HG03457 (cell line): ENCODE results near the gene GRHL3.
"Not testable (repeated sequence)": the region's sequence is repeated elsewhere in the genome, so short reads cannot be mapped to it uniquely, and the experiment has no call there.

ENCODE experiments used
- ATAC-seq: cut with Tn5 transposase; IDR thresholded peaks from one replicate; pipeline ENCODE4 v1.9.1; 2021; ENCODE audit warnings: moderate number of reproducible peaks; ENCODE audit not compliant: unreplicated experiment

Gene GRHL3

GRCh38 chr1:24319312-24319863, at the start of gene GRHL3:
Gene GRHL3 (plus strand): TSS chr1:24319357. CDS start chr1:24319552, 195 bp downstream.
- ATAC-seq: no peak

DNA sequence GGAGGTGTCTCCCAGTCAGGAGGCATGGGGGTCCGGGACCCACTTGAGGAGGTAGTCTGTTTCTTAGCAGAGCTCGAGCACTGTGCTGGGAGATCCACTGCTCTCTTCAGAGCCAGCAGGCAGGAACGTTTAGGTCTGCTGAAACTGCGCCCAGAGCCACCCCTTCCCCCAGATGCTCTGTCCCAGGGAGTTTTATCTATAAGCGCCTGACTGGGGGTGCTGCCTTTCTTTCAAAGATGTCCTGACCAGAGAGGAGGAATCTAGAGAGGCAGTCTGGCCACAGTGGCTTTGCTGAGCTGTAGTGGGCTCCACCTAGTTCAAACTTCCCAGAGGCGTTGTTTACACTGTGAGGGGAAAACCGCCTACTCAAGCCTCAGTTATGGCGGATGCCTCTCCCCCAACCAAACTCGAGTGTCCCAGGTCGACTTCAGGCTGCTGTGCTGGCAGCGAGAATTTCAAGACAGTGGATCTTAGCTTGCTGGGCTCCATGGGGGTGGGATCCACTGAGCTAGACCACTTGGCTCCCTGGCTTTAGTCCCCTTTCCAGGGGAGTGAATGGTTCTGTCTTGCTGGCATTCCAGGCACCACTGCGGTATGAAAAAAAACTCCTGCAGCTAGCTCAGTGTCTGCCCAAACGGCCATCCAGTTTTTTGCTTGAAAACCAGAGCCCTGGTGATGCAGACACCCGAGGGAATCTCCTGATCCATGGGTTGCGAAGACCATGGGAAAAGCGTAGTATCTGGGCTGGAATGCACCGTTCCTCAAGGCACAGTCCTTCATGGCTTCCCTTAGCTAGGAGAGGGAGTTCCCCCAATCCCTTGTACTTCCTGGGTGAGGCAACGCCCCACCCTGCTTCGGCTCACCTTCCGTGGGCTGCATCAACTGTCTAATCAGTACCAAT, 44.7 kb upstream of the GRHL3 start:
- ATAC-seq: not testable (repeated sequence)

DNA sequence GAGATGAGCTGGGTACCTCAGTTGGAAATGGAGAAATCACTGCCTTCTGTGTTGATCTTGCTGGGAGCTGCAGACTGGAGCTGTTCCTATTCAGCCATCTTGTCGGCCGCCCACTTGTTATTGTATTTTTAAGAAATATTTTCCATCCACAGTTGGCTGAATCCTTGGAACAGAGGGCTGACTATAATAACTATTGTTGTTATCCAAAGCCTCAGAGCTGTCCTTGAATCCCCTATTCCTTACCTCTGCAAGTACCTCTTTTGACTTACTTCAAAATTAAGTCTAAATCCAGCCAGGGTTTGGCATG, 44.1 kb upstream of the GRHL3 start:
- no peak for ATAC-seq

DNA sequence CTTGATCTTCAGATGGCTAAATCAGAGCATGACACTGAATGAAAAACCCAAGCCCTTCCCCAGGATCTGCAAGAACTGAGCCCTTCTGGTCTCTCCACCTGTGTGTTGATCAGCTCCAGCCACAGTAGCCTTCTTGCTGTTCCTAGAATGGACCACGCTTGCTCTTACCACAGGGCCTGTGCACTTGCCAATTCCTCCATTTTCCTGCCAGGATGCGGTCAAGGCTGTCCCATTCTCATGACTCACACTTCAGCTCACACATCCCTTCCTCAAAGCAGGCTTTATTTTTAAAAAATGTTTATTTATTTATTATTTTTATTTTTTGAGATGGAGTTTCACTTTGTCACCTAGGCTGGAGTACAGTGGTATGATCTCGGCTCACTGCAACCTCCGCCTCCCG, 43.6 kb upstream of the GRHL3 start:
- ATAC-seq: no peak

DNA sequence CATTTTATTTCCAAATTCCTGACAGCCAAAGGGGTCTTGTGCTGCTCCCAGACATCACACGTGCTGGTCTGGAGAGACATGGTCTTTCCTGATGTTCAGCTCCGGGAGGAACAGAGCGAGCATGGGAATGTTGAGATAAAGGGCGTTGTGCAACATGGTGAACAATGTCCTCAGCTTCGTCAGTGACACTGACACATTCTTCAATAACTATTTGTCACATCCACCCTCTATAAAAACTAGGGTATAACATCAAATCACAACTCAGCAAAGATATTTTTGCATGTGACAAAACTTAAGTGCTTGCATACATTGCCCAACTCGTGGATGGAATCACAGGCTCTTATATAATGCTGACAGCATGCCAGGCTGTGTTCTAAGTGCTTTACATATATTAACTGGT, 42.4 kb upstream of the GRHL3 start:
- ATAC-seq: no peak

GRCh38 chr1:24277420-24278169, 41.6 kb upstream of the GRHL3 start:
- no peak for ATAC-seq

GRCh38 chr1:24278726-24279125, 40.4 kb upstream of the GRHL3 start:
- no peak for ATAC-seq

- ATAC-seq: no peak
These were observed 39.4 kb upstream of the GRHL3 start for GRCh38 chr1:24279590-24280232.

DNA sequence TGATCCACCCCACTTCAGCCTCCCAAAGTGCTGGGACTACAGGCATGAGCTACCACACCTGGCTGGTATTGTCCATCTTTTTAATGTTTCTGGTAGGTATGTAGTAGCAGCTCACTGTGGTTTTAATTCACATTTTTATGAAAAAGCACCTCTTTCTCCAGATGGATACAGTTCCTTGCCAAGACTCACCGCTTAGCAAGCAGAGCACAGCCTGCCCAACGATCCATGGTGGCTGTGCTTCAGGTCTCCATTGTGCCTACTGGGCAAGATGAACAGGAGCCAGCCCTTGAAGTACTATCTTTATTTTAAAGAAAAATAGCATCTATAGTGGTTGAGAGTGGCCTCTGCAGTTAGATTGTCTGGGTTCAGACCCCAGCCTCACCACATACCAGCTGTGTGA, 37.6 kb upstream of the GRHL3 start:
- ATAC-seq: no peak

GRCh38 chr1:24282491-24282890, 36.7 kb upstream of the GRHL3 start:
- ATAC-seq: no peak

DNA sequence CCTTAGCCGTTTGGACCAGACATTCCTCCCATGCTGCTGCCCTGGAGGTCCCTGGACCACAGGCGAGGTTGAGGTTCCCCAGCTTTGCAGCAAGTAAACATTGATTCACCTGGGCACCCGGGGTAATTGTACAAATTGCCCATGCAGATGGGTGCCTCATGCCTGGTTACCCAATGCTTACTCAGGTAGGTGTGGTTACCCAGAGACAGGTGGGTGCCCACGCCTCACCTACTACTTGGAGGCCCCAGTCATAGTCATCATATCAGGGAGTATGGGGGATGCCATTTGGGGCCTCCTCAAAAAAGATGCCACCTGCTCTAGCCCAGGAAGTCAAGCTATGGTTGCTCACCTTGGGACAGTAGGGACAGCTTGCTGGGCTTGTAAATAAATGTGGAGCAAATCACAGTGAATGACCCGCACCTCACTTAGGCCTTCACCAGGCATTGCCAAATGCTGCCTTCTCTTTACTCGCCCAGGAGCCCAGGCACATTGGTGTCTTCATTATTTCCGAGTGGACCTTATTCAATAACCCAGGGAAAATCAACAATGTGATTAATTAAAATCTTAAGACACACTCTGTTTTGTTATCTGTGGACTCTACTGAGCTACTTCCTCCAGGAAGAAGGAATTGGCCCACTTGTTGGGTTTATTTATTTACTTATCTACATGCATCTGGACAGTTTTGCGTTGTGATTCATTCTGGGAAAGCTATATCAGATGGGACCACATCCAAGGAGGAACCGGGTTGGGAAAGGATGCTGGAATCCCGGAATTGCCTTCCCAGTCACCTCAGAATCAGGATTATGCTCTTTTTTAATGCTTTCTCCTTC, 35.6 kb upstream of the GRHL3 start:
- ATAC-seq: no peak

- no peak for ATAC-seq
These were observed 35.0 kb upstream of the GRHL3 start for GRCh38 chr1:24284156-24284471.

GRCh38 chr1:24285231-24285630, 33.9 kb upstream of the GRHL3 start:
- ATAC-seq: no peak

DNA sequence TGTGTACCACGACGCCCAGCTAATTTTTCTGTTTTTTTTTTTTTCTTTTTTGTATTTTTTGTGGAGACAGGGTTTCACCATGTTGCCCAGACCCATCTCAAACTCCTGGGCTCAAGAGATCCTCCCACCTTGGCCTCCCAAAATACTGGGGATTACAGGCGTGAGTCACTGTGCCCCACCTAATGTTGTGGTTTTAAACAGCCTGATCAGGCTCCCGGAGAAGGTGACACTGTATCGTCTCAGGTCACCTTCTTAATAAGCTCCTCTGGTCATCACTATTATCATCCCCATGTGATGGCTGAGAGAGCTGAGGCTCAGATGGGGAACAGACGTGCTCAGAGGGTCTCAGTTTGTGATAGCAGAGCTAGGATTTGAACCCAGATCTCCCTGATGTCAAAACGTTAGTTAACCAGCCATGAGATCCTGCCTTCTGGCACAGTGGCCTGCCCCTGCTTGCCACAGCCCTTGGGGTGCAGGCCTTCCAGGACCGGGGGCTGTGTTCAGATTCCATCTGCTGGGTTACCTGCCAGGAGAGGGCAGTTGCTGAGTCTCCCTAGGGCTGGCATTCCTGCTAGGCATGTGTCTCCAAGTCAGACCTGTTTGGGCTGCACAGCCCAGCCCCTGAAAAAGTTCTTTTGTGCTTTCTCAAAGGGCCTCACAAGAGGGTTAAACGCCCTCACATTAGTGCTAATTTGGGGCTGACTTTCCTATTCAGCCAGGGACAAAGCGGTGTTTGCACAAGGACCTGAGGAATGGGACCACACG, 32.7 kb upstream of the GRHL3 start:
- ATAC-seq: no peak

GRCh38 chr1:24287779-24288178, 31.4 kb upstream of the GRHL3 start:
- not testable (repeated sequence) for ATAC-seq

- no peak for ATAC-seq
These were observed 30.7 kb upstream of the GRHL3 start for GRCh38 chr1:24288479-24288878.

GRCh38 chr1:24289937-24290595, 29.1 kb upstream of the GRHL3 start:
- no peak for ATAC-seq

- no peak for ATAC-seq
These were observed 28.1 kb upstream of the GRHL3 start for GRCh38 chr1:24290933-24291487.

- ATAC-seq: no peak
These were observed 27.1 kb upstream of the GRHL3 start for GRCh38 chr1:24292103-24292502.
